T-helper 2 cell treated with Interferon-gamma antibody and Interleukin-4, amounts not matched to agents 100 ng/mL and 5 ng/mL, for 36 hours (primary cell): ENCODE results near the gene ABCC5. TPM values are rescaled to one million over a fixed set of nuclear protein-coding genes. Genes with fewer than 3 reads are reported as not detected.
"Not testable (repeated sequence)": the region's sequence is repeated elsewhere in the genome, so short reads cannot be mapped to it uniquely, and the experiment has no call there.

Experiments used
- intact Hi-C: fragments of 100-400 bp; cut with micrococcal nuclease; formaldehyde crosslinking; loops from one replicate; pipeline ENCODE4 v1.15.1; 2023
- total RNA-seq: library from RNA; stranded (reverse); gene quantifications from 2 replicates; pipeline ENCODE4 v1.2.3, GENCODE V29; 2022

Gene ABCC5
- 17.7 and 19.1 TPM in 2 replicates for total RNA-seq

DNA sequence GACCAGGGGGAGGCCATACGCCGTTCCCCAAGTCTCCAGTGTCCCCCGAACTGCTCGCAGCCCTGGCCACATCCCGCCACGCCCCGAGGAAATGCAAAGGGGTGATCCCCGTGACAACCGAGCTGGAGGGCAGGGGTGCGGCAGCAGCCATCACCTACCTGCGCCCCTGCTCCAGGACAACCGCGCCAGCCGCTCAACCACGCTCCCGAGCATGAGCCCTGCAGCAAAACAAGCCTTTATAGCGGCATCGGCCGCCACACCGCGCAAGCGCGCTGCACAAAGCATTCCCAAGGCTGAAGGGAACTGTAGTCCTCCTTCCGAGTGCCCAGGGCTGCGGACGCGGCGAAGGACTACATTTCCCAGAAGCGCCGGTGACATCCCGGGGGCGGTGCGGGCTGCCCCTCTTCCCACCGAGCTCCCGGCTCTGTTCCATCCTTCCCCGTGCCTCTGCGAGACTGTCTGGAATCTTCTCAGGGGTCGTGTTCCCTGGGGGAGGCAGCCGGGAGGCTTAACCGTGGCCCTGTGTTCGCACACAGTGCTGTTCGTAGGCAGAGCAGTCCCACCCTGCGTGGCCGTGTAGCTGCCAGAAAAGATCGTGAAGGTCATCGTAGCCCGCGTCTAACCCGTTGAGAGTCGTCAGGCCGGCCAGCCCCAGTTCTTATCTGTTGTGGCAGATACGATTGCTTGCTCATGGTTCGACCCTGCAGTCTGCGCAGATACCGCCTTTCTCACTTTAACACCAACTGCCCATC is at the start of gene ABCC5:
Gene ABCC5 (minus strand): TSS at position 213 of the 752 bp plus-strand sequence. CDS start 3,492 bp downstream, outside the sequence.
- intact Hi-C loops = loop anchor here (1.0 to 2.0 kb wide), 7 partner anchors 117 to 281 kb away; partner anchors contain the start of genes ABCF3, ALG3, AP2M1 and EEF1AKMT4

GRCh38 chr3:184066211-184066610 is 48.5 kb upstream of the ABCC5 start:
- intact Hi-C loops = no loop called here

DNA sequence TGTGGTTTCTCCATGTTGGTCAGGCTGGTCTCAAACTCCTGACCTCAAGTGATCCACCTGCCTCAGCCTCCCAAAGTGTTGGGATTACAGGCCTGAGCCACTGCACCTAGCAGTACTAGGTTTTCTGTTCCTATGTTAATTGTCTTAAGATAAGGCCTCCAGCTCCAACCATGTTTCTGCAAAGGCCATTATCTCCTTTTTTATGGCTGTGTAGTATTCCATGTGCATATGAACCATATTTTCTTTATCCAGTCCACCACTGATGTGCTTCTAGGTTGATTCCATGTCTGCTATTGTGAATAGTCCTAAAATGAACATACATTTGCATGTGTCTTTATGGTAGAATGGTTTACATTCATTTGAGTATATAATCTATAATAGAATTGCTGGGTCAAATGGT is 45.0 kb upstream of the ABCC5 start:
- intact Hi-C loops = no loop called here

DNA sequence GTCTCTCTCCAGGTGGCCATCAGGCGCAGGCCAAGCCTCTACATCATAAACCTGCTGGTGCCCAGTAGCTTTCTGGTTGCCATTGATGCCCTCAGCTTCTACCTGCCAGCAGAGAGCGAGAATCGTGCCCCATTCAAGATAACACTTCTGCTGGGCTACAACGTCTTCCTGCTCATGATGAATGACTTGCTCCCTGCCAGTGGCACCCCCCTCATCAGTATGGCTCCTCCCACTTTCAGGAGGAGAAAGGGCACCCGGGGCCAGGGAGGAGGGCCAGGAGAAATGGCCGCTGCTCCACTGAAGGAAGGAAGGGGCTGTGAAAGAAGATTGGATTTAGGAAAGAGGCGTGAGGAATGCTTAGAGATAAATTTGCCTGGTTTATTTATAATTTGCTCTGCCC is 41.7 kb upstream of the ABCC5 start:
- intact Hi-C loops = no loop called here

GRCh38 chr3:184058029-184058428 is 40.3 kb upstream of the ABCC5 start:
- intact Hi-C loops = no loop called here

GRCh38 chr3:184052767-184053166 is 35.1 kb upstream of the ABCC5 start, which contains the start of gene HTR3C:
TSS of gene HTR3C (plus strand) at chr3:184053047. CDS start at chr3:184053081, 34 bp downstream.
- intact Hi-C loops = no loop called here

DNA sequence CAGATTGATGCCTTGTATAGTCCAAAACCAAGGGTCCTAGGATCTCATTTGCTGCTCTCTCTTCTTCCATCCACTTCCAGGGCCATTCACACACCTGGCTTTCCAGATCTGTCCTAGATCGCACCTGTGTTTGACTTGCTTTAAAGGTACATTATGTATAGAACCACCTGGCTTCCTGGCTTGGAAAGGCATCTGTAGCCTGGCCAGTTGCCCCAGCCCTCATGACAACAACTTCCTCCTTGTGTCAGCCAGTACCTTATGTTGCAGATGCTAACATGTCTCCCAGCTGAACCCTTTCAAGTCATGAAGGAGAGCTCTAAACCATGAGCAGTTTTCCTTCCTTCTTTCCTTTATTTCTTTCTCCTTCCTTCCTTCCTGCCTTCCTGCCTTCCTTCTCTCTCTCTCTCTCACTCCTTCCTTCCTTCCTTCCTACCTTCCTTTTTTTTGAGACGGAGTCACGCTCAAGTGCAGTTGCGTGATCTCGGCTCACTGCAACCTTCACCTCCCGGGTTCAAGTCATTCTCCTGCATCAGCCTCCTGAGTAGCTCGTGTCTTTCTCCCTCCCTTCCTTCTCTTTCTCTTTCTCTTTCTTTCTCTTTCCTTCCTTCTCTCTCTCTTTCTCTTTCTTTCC is 32.6 kb upstream of the ABCC5 start:
- intact Hi-C loops = no loop called here

DNA sequence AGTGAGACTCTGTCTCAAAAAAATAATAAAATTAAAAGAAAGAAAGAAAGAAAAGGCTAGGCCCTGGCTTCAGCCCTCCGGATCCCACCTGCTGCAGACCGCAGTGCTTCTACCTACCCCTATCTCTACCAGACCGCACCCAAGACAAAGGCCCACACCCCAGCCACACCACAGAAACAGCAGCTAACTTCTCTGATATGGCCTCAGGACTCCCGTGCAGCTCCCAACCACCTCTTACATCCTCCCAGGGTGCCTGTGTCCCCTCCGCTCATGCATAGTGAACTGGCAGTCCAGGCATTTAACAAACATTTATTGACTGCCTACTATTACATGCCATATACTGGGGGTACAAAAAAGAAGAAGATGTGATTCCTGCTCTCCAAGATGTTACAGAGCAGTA is 28.3 kb upstream of the ABCC5 start:
- intact Hi-C loops = no loop called here

- intact Hi-C loops = no loop called here
Observed at GRCh38 chr3:184042617-184043016, 24.9 kb upstream of the ABCC5 start.

GRCh38 chr3:184040010-184040409 is 22.3 kb upstream of the ABCC5 start:
- intact Hi-C loops = no loop called here

- intact Hi-C loops = no loop called here
Observed at GRCh38 chr3:184039414-184039813, 21.7 kb upstream of the ABCC5 start.

DNA sequence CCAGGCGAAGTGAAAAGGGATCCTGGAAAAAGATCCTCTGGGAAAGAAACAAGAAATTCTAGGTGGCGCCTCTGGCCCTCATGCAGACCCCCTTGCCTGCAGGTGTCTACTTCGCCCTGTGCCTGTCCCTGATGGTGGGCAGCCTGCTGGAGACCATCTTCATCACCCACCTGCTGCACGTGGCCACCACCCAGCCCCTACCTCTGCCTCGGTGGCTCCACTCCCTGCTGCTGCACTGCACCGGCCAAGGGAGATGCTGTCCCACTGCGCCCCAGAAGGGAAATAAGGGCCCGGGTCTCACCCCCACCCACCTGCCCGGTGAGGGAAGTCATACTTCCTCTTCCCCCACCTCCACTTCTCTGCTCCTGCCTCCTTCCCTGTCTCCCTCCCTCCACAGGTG is 20.6 kb upstream of the ABCC5 start:
- intact Hi-C loops = not testable (repeated sequence)

DNA sequence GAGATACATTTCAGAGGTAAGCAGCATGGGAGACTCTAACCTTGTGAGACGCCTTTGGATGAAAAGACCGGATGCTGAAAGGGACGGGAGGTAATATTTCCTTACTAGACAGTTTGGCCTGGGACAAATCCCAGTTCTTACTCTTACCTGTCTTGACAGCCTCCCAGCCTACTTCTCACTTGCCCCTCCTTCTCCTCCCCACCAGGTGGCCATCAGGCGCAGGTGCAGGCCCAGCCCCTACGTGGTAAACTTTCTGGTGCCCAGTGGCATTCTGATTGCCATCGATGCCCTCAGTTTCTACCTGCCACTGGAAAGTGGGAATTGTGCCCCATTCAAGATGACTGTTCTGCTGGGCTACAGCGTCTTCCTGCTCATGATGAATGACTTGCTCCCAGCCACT is 20.1 kb upstream of the ABCC5 start:
- intact Hi-C loops = no loop called here

- intact Hi-C loops = no loop called here
Observed at GRCh38 chr3:184031187-184031792, 13.6 kb upstream of the ABCC5 start, which contains the start of gene HTR3D. TSS of gene HTR3D (plus strand) at chr3:184031742. CDS start at chr3:184031742, 0 bp downstream.

DNA sequence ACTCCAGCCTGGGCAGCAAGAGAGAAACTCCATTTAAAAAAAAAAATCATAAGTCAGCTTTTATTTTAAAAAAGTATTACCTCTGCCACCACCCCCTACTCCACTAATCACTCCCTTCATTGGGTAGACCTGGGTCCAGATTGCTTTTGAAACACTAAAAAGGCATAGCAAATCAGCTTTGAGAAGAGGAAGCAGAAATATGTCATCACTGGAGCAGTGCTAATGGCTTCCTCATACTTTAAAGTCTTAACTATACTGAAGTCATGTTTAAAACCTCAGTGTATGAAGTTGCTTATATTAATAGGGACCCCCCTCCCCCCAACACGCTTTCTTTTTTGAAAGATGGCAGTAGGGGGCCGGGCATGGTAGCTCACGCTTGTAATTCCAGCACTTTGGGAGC is 12.9 kb upstream of the ABCC5 start:
- intact Hi-C loops = no loop called here

DNA sequence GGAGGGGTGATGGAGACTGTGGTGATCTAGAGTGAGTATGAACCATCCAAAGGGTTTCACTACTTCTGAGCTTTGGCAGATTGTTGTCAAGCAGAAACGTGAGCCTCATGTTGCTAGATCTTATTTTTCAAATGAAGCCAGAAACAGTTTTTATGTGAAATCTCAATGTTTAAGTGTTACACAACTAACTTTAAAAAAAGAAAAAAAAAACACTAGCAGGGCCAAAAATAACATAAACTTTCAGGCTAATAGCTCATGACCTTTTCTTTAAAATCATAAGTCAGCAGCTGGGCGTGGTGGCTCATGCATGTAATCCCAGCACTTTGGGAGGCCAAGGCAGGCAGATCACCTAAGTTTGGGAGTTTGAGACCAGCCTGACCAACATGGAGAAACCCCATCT is 11.8 kb upstream of the ABCC5 start:
- intact Hi-C loops = no loop called here

- intact Hi-C loops = not testable (repeated sequence)
Observed at GRCh38 chr3:184028275-184028890, 10.7 kb upstream of the ABCC5 start.

- intact Hi-C loops = not testable (repeated sequence)
Observed at GRCh38 chr3:184025256-184025655, 7.6 kb upstream of the ABCC5 start.

- intact Hi-C loops = no loop called here
Observed at GRCh38 chr3:184022323-184022722, 4.6 kb upstream of the ABCC5 start.

GRCh38 chr3:184018424-184018973 is 815 bp upstream of the ABCC5 start:
- intact Hi-C loops = no loop called here
